ENCODE results near the gene ASGR2. TPM values are rescaled to one million over a fixed set of nuclear protein-coding genes. Genes with fewer than 3 reads are reported as not detected.

ASGR2 gene
- total RNA-seq, 1 donor from 2014 or later = not detected

DNA sequence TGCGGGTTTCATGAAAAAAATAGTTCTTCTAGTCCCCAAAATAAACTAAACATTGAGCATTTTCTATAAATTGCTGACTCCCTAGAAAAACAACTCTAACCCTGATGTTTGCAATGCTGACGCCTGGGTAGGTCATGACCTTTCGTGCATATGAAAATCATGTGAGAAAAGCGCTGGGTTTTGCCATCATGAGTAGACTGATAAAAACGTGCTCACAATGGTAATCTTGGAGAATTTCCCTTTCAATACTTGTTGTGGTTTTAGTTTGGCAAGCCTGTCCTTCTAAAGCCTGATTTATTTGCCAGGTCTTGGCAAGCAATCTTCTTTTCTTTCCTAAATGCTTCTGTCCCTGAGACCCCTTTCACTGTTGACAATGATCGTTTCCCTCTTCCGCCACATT lies 30.5 kb downstream of the ASGR2 start:
- no peak overlapping the region for H3K4me3 ChIP-seq (ENCODE audit: low read depth, low read length)
- TF ChIP-seq, protein P1, sequence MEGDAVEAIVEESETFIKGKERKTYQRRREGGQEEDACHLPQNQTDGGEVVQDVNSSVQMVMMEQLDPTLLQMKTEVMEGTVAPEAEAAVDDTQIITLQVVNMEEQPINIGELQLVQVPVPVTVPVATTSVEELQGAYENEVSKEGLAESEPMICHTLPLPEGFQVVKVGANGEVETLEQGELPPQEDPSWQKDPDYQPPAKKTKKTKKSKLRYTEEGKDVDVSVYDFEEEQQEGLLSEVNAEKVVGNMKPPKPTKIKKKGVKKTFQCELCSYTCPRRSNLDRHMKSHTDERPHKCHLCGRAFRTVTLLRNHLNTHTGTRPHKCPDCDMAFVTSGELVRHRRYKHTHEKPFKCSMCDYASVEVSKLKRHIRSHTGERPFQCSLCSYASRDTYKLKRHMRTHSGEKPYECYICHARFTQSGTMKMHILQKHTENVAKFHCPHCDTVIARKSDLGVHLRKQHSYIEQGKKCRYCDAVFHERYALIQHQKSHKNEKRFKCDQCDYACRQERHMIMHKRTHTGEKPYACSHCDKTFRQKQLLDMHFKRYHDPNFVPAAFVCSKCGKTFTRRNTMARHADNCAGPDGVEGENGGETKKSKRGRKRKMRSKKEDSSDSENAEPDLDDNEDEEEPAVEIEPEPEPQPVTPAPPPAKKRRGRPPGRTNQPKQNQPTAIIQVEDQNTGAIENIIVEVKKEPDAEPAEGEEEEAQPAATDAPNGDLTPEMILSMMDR (IDR thresholded peaks at IDR 0.05; ENCODE audit: insufficient read depth, low read length, severe bottlenecking) = no peak
- FAIRE-seq (no peak), DNase-seq (ENCODE audit: low read depth) (no peak)
- H3K36me3 ChIP-seq (ENCODE audit: control insufficient read depth, insufficient read depth, low read length) = no peaks in the 10 kb centered on the region
- no peaks in the 10 kb centered on the region for H3K27me3 ChIP-seq (ENCODE audit: control insufficient read depth, insufficient read depth, low read length)

DNA sequence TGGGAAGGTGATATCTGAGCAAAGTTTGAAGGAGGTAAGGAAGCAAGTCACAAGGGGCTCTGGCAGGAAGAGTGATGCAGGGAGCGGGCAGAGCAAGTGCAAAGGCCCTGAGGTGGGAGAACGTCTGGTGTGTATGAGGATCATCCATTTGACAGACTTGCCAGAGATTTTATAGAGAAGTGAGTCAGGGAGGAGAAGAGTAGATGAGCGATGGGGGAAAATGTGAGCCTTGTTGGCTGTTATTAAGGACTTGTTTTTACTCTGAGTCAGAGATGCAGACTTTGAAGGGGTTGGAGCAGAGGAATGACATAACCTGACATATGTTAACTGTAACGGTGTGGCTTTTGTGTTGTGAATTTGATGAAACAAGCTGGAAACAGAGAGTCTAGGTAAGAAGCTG lies 31.0 kb downstream of the ASGR2 start:
- no peak overlapping the region for H3K4me3 ChIP-seq (ENCODE audit: low read depth, low read length)
- no peaks in the 10 kb centered on the region for H3K36me3 ChIP-seq (ENCODE audit: control insufficient read depth, insufficient read depth, low read length)
- H3K27me3 ChIP-seq (ENCODE audit: control insufficient read depth, insufficient read depth, low read length) = no peaks in the 10 kb centered on the region
- DNase-seq (ENCODE audit: low read depth) (peak; percentile 29), FAIRE-seq (no peak)
- TF ChIP-seq, protein P1 (IDR thresholded peaks at IDR 0.05; ENCODE audit: insufficient read depth, low read length, severe bottlenecking) = no peak

DNA sequence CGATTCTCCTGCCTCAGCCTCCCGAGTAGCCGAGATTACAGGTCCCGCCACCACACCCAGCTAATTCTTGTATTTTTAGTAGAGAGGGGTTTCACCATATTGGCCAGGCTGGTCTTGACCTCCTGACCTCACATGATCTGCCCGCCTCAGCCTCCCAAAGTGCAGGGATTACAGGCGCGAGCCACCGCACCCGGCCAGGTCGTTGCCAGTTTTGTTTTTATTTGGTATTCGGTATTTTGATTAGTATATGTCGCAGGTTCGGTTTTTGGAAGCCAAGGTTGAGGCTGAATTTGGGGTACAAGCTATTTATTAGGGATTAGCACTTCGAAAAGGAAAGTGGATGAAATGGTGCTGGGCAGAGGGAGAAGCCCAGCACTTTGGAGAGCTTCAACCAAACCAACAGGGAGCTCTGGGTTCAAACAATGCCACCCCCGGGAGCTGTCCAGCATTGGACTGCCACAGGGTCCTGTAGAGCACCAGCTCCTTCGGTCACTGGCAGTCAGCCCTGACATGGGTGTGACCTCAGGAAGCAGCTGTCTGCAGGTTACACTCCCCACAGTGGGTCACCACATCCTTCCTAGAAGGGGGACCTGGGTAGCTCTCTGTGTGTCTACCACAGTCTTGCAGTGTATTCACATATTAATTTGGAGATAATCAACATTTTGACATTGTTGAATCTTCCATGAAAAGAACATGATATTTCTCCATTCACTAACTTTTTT lies 33.1 kb downstream of the ASGR2 start:
- H3K36me3 ChIP-seq (ENCODE audit: control insufficient read depth, insufficient read depth, low read length) = no peaks in the 10 kb centered on the region
- H3K27me3 ChIP-seq (ENCODE audit: control insufficient read depth, insufficient read depth, low read length) = no peaks in the 10 kb centered on the region
- FAIRE-seq (no peak), DNase-seq (ENCODE audit: low read depth) (no peak)
- TF ChIP-seq, protein P1 (IDR thresholded peaks at IDR 0.05; ENCODE audit: insufficient read depth, low read length, severe bottlenecking) = no peak
- no peak overlapping the region for H3K4me3 ChIP-seq (ENCODE audit: low read depth, low read length)

DNA sequence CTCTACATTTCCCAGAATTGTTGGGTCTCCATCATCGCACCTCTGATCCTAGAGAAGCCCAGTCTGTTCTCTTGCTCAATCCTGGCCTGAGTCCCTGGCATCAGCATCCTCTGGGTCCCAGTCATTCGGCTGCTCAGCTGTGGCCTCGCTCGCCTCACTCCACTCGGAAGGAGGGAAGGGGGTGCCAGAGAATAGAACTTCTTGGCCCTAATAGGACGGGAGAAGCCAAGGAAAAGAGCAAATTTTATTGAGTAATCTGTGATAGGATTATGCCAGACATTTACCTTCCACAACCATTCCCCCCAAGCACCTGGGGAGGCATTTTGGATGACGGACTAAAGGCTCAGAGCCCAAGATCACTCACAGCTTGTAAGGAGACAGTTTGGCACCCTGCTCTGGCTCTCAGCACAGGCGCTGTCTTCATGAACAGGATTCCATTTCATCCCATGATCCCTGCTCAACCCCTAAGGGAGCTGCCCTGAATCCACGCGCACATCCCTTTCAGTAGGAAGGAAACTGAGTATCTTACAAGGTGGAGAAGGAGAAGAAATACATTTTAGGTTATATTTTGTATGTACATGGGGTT lies 34.1 kb downstream of the ASGR2 start:
- H3K4me3 ChIP-seq (ENCODE audit: low read depth, low read length) = no peak overlapping the region
- TF ChIP-seq, protein P1 (IDR thresholded peaks at IDR 0.05; ENCODE audit: insufficient read depth, low read length, severe bottlenecking) = no peak
- H3K27me3 ChIP-seq (ENCODE audit: control insufficient read depth, insufficient read depth, low read length) = no peaks in the 10 kb centered on the region
- DNase-seq (ENCODE audit: low read depth) (no peak), FAIRE-seq (peak; percentile 18)
- no peaks in the 10 kb centered on the region for H3K36me3 ChIP-seq (ENCODE audit: control insufficient read depth, insufficient read depth, low read length)

DNA sequence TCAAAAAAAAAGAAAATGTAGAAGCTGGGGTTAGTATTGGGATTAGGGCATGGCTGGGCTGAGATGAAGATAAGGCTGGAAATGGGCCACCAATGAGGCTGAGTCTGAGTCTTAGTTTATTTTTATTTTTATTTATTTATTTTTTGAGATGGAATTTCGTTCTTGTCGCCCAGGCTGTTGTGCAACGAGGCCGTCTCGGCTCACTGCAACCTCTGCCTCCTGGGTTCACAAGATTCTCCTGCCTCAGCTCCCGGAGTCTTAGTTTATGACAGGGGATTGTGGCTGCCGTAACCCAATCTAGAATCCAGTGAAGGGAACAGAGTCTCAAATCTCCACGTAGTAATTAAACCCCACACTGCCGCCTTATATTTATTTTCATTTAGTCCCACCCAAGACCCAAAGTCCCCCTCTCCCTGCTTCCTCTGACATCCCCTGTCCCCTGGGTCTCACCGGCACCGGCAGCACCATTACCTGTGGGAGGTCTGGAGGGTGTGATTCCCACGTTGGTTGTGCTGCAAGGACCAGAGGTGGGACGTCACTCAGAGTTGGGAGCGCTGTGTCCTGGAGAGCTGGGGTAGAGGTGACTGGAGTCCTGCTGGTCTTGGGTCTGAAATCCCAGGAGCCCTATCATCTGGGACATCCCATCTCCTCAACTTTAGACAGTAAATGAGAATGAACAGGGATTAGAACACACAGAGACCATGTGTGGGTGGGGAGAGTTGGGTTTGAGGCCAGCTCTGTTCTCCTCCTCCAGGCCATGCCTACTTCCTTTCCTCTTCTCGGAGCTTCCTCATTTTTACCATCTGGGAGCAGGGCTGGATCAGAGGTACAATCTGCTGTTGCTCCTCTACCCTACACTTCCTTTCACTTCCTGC lies 34.8 kb downstream of the ASGR2 start, which contains the start of gene CLEC10A:
Gene CLEC10A, minus strand, starts transcription at position 671 of the 875 bp plus-strand sequence. CDS start 1,439 bp downstream, outside the sequence.
- H3K36me3 ChIP-seq (ENCODE audit: control insufficient read depth, insufficient read depth, low read length) = no peaks in the 10 kb centered on the region
- no peak within 1 kb of the TSS for H3K4me3 ChIP-seq (ENCODE audit: low read depth, low read length)
- no peaks in the 10 kb centered on the region for H3K27me3 ChIP-seq (ENCODE audit: control insufficient read depth, insufficient read depth, low read length)
- FAIRE-seq = no peak
- no peak for DNase-seq (ENCODE audit: low read depth)
- TF ChIP-seq, protein P1 (IDR thresholded peaks at IDR 0.05; ENCODE audit: insufficient read depth, low read length, severe bottlenecking) = no peak

All from bronchial epithelial cell (primary cell).